Suprapubic skin (tissue), 4 donors: ENCODE measurements around the gene DAAM1. TPM values are rescaled to one million over a fixed set of nuclear protein-coding genes. Genes with fewer than 3 reads are reported as not detected.

Source experiments
- DNase-seq, 2 donors: peaks; one replicate each; pipeline ENCODE4 v3.0.0-alpha.2; 2019; ENCODE audit warnings: low spot score in 2 of 2
- H3K27ac ChIP-seq: fragments of 200-600 bp; sonication (generic); one replicate; pipeline ENCODE4 v1.5.1; 2019
- H3K27me3 ChIP-seq: fragments of 200-600 bp; sonication (generic); one replicate; pipeline ENCODE4 v1.5.1; 2019
- H3K36me3 ChIP-seq: fragments of 200-600 bp; sonication (generic); one replicate; pipeline ENCODE4 v1.5.1; 2019
- H3K4me1 ChIP-seq: fragments of 200-600 bp; sonication (generic); one replicate; pipeline ENCODE4 v1.5.1; 2019
- H3K4me3 ChIP-seq: fragments of 200-600 bp; sonication (generic); one replicate; pipeline ENCODE4 v1.5.1; 2019; ENCODE audit warnings: mild to moderate bottlenecking
- H3K9me3 ChIP-seq: fragments of 200-600 bp; sonication (generic); one replicate; pipeline ENCODE4 v1.5.1; 2019
- EP300 ChIP-seq: sonication (generic); formaldehyde crosslinking; IDR thresholded peaks from one replicate; pipeline ENCODE4 v1.6.1; 2017; ENCODE audit warnings: antibody characterized with exemption
- POLR2A ChIP-seq, 2 donors: fragments of 450-650 bp; IDR thresholded peaks; one replicate each; pipeline ENCODE4 v1.6.1; 2017; ENCODE audit warnings: antibody characterized with exemption in 2 of 2, mild to moderate bottlenecking in 2 of 2, moderate library complexity in 2 of 2
- POLR2AphosphoS5 ChIP-seq, 3 donors: sonication (generic); formaldehyde crosslinking; IDR thresholded peaks; one replicate each; pipeline ENCODE4 v1.6.1; 2017; ENCODE audit warnings: antibody characterized with exemption in 3 of 3
- WGBS: methylation state at CpG from one replicate; pipeline ENCODE4 v1.1.5; 2018; 5-methylcytosine and 5-hydroxymethylcytosine counted together
- total RNA-seq, 4 donors: library from RNA; depleted of rRNA; stranded (reverse); fragments of >200 nt; gene quantifications; one replicate each; pipeline ENCODE4 v1.1.0, GENCODE V29; 2016
- TF ChIP-seq, protein P1 (sequence below), 2 donors: fragments of 200-600 bp in 1 of 2; fragments of 450-650 bp in 1 of 2; sonication (generic) in 1 of 2; IDR thresholded peaks; one replicate each; pipeline ENCODE4 v1.5.1; 2016 to 2019; ENCODE audit warnings: antibody characterized with exemption in 2 of 2, mild to moderate bottlenecking in 1 of 2, moderate library complexity in 1 of 2

The DAAM1 gene
- total RNA-seq, 4 donors from 2014 or later = 103 to 196 (median 171) TPM

DNA sequence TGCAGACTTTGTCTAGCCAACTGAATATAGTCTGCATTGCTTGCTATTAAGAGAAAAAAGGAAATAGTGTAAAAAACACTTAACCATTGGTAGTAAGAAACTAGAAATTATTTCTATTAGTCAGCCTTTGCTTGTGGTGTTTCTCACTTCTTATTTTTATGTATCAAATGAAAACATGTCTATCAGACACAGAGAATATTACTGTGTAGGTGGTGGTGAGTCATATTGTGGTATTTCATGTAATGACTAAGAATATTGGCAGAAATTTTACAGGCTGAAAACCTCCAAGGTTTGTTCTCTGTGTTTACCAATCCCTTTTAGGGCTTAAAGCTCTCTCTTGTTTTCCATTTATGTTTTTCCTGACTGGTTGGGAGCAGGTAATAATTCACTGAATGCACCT lies 87.2 kb downstream of the DAAM1 start:
- Histone ChIP-seq H3K27ac (peak overlapping the region; percentile 74), H3K4me1 (peaks cover 46% of the 10 kb centered on the region)
- no peak for DNase-seq

DNA sequence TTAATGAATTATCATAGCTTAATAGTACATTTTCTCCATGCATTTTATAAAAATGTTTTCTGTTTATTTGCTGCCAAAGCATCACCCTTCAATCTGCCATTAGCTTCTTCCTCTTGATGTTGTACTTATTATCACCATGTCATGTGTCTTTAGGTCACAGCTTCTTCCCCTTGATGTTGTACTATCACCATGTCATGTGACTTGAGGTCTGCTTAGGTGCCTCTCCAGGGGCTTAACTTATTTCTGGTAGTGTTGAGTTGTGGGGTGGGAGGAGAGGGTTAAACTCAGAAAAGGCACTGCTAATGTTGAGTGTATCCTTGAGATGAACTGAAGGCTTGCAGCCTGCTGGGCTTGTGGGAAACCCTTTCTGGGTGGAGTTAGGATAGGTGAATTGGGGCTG lies 87.8 kb downstream of the DAAM1 start:
- H3K27ac ChIP-seq = peak overlapping the region; percentile 74
- no peaks in the 10 kb centered on the region for H3K27me3 ChIP-seq
- H3K4me3 ChIP-seq = no peak overlapping the region
- DNase-seq = no peak
- no peaks in the 10 kb centered on the region for H3K9me3 ChIP-seq
- H3K36me3 ChIP-seq = no peaks in the 10 kb centered on the region
- H3K4me1 ChIP-seq = peaks cover 48% of the 10 kb centered on the region
- no peak for TF ChIP-seq POLR2AphosphoS5 (IDR thresholded peaks at IDR 0.05)
- no peak for TF ChIP-seq EP300
- TF ChIP-seq, protein P1, sequence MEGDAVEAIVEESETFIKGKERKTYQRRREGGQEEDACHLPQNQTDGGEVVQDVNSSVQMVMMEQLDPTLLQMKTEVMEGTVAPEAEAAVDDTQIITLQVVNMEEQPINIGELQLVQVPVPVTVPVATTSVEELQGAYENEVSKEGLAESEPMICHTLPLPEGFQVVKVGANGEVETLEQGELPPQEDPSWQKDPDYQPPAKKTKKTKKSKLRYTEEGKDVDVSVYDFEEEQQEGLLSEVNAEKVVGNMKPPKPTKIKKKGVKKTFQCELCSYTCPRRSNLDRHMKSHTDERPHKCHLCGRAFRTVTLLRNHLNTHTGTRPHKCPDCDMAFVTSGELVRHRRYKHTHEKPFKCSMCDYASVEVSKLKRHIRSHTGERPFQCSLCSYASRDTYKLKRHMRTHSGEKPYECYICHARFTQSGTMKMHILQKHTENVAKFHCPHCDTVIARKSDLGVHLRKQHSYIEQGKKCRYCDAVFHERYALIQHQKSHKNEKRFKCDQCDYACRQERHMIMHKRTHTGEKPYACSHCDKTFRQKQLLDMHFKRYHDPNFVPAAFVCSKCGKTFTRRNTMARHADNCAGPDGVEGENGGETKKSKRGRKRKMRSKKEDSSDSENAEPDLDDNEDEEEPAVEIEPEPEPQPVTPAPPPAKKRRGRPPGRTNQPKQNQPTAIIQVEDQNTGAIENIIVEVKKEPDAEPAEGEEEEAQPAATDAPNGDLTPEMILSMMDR (IDR thresholded peaks at IDR 0.05) = no peak
- TF ChIP-seq POLR2A (IDR thresholded peaks at IDR 0.05) = no peak

More for the DNA sequence above, 87.2 kb downstream of the DAAM1 start:
- H3K4me3 ChIP-seq = no peak overlapping the region
- H3K9me3 ChIP-seq = no peaks in the 10 kb centered on the region
- no peak for TF ChIP-seq POLR2A (IDR thresholded peaks at IDR 0.05)
- no peak for TF ChIP-seq POLR2AphosphoS5 (IDR thresholded peaks at IDR 0.05)
- TF ChIP-seq, protein P1 (IDR thresholded peaks at IDR 0.05) = no peak
- no peak for TF ChIP-seq EP300
- no peaks in the 10 kb centered on the region for H3K27me3 ChIP-seq
- H3K36me3 ChIP-seq = no peaks in the 10 kb centered on the region

DNA sequence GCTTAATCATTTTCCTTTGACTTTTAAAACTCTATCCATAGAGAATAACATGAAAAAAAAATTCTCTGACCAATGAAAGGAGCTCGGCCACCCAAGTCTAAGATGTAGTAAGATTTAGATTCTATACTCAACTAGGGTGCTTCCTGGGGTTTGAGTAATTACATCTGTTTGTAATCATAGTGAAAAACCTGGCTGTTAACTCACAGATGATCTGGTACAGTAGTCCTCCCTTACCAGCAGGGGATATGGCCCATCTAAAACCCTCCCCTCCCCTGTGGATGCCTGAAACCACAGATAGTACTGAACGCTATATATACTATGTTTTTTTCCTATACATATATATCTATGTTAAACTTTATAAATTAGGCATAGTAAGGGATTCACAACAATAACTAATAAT lies 89.2 kb downstream of the DAAM1 start:
- H3K9me3 ChIP-seq = no peaks in the 10 kb centered on the region
- H3K4me1 ChIP-seq = peaks cover 59% of the 10 kb centered on the region
- TF ChIP-seq POLR2AphosphoS5 (IDR thresholded peaks at IDR 0.05) (no peak), POLR2A (IDR thresholded peaks at IDR 0.05) (no peak), EP300 (no peak)
- TF ChIP-seq, protein P1 (IDR thresholded peaks at IDR 0.05) = no peak
- H3K27me3 ChIP-seq = no peaks in the 10 kb centered on the region
- H3K4me3 ChIP-seq = no peak overlapping the region
- no peak for DNase-seq
- H3K36me3 ChIP-seq = no peaks in the 10 kb centered on the region
- no peak overlapping the region for H3K27ac ChIP-seq
- WGBS = 91% methylated on average over 2 of the region's 2 CpGs

DNA sequence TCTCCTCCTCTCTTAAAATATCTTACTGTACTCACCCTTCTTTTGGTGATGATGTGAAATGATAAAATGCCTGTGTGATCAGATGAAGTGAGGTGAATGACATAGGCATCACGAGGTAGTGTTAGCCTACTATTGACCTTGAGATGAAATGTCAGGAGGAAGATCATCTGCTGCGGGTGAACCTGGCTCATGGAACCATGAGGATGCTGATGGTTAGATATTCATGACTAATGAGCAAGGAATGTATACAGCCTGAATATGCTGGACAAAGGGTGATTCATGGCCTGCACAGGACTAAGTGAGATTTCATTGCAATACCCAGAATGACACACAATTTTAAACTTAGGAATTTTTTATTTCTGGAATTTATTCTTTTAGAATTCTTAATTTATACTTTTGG lies 89.6 kb downstream of the DAAM1 start:
- peaks cover 60% of the 10 kb centered on the region for H3K4me1 ChIP-seq
- no peaks in the 10 kb centered on the region for H3K36me3 ChIP-seq
- H3K4me3 ChIP-seq = no peak overlapping the region
- DNase-seq = no peak
- H3K27ac ChIP-seq = no peak overlapping the region
- TF ChIP-seq, protein P1 (IDR thresholded peaks at IDR 0.05) = no peak
- TF ChIP-seq POLR2A (IDR thresholded peaks at IDR 0.05) = no peak
- TF ChIP-seq EP300 = no peak
- no peak for TF ChIP-seq POLR2AphosphoS5 (IDR thresholded peaks at IDR 0.05)
- H3K9me3 ChIP-seq = no peaks in the 10 kb centered on the region
- no peaks in the 10 kb centered on the region for H3K27me3 ChIP-seq
- WGBS = 72% methylated on average over 2 of the region's 2 CpGs

DNA sequence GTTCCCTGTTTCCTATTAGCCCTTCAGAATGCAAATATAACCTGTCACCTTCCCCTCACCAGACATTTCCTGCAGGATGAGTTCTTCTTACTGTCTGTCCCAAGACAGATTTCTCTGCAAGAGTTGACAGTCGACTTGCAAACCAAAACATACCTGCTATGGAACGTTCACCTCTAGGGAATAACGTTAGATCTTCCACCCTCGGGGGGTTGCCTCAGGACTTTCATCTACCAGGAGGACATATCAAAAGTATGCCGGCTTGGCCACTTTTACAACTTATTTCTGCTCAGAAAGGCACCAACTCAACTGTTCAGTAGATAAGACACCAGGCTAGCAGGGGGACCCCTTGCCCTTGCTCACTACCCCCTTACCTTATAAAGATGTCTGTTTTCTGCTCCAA lies 92.5 kb downstream of the DAAM1 start:
- WGBS = 82% methylated on average over 5 of the region's 5 CpGs
- TF ChIP-seq, protein P1 (IDR thresholded peaks at IDR 0.05) = no peak
- TF ChIP-seq POLR2AphosphoS5 (IDR thresholded peaks at IDR 0.05) (no peak), POLR2A (IDR thresholded peaks at IDR 0.05) (no peak), EP300 (no peak)
- peaks cover 34% of the 10 kb centered on the region for H3K4me1 ChIP-seq
- H3K27me3 ChIP-seq = no peaks in the 10 kb centered on the region
- no peaks in the 10 kb centered on the region for H3K9me3 ChIP-seq
- H3K4me3 ChIP-seq = no peak overlapping the region
- no peak overlapping the region for H3K27ac ChIP-seq
- H3K36me3 ChIP-seq = no peaks in the 10 kb centered on the region
- DNase-seq = no peak
